ENCODE measurements around the gene SLC39A3. TPM values are rescaled to one million over a fixed set of nuclear protein-coding genes. Genes with fewer than 3 reads are reported as not detected.

The SLC39A3 gene
- total and polyA plus RNA-seq, 2 of the 8 experiments (the other 6 are each of a cell fraction or from before 2014, with no cell fraction given): 33.0 to 52.9 TPM

DNA sequence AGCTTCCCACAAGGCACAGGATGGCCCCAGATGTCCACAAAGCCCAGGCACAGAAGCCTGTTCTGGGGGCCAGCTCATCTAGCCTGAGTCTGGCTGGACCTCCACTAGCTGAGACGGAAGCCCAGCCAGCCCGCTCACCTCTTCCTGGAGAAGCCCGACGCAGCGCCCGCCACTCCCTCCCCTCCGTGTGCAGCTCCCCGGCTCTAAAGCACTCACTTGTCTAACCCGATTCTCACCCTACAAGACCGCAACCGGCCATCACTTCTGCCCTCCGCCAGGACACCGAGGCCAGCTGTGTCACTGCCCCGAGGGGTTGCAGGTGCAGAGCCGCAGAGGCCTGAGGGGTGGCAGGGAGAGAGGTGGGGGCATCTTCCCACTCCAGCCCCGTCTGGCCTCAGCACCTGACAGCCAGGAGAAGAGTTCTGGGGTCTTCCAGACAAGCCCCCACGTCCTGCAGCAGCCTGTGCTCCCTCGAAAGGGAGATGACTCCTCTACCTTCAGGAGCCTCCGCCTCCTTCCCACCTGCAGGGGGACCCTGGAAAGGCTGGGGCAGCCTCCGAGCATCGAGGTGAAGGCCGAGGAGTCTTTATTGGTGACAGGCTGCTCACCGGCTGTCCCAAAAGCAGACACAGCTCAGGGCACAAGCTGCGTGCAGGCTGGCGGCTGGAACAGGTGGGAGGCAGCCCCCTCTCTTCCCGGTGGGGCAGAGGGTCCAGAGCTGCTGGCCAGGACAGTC lies 12.7 kb downstream of the SLC39A3 start:
- no peak overlapping the region for H3K14ac ChIP-seq (ENCODE audit: insufficient read length)
- no peak overlapping the region; the same call in 1 of the 2 replicates for H3K18ac ChIP-seq (ENCODE audit: extremely low read depth, low read length)
- peaks cover 0 to 5% (median 2%) of the 10 kb centered on the region in 4 experiments; a peak in 4 of 7 replicates for H3K27me3 ChIP-seq (replicated peaks in 1 of 4; ENCODE audit: control insufficient read depth in 3 of 4, extremely low read depth in 1 of 4, insufficient read depth in 3 of 4, low read length in 3 of 4)
- H2BK12ac ChIP-seq (ENCODE audit: low read depth, low read length): no peak overlapping the region
- H2BK15ac ChIP-seq (ENCODE audit: low read length): no peak overlapping the region
- H2AFZ ChIP-seq (ENCODE audit: low read length): no peak overlapping the region
- H3K9me3 ChIP-seq (ENCODE audit: insufficient read depth in 2 of 2, low read depth in 1 of 2, low read length in 1 of 2): no peaks in the 10 kb centered on the region
- no peak overlapping the region for H3K56ac ChIP-seq (replicated peaks; ENCODE audit: insufficient read length, low read depth, low read length)
- DNase-seq (ENCODE audit: low read depth in 1 of 2, low spot score in 2 of 2): no peak
- no peak overlapping the region for H2BK120ac ChIP-seq (replicated peaks; ENCODE audit: low read depth, low read length)
- 66% methylated on average over 20 of the region's 26 CpGs; no CpG with 5 or more reads in 1 of the 2 experiments for WGBS, 2 experiments (ENCODE audit: extremely low coverage in 1 of 2, insufficient coverage in 1 of 2, insufficient read length in 1 of 2, insufficient replicate concordance in 2 of 2, low coverage in 1 of 2, low lambda C conversion rate in 2 of 2, missing lambda C conversion rate in 1 of 2)
- H3K4ac ChIP-seq (replicated peaks; ENCODE audit: insufficient read length, low read depth, low read length): no peak overlapping the region
- H3K36me3 ChIP-seq (ENCODE audit: control insufficient read depth in 2 of 4, insufficient read depth in 4 of 4, low read length in 3 of 4): no peaks in the 10 kb centered on the region
- no peaks in the 10 kb centered on the region for H3K79me2 ChIP-seq (ENCODE audit: control insufficient read depth in 1 of 2, insufficient read depth in 2 of 2, low read length in 2 of 2)
- no peak overlapping the region for H4K5ac ChIP-seq (ENCODE audit: insufficient read length, low read depth, low read length)
- TF ChIP-seq, protein P1, sequence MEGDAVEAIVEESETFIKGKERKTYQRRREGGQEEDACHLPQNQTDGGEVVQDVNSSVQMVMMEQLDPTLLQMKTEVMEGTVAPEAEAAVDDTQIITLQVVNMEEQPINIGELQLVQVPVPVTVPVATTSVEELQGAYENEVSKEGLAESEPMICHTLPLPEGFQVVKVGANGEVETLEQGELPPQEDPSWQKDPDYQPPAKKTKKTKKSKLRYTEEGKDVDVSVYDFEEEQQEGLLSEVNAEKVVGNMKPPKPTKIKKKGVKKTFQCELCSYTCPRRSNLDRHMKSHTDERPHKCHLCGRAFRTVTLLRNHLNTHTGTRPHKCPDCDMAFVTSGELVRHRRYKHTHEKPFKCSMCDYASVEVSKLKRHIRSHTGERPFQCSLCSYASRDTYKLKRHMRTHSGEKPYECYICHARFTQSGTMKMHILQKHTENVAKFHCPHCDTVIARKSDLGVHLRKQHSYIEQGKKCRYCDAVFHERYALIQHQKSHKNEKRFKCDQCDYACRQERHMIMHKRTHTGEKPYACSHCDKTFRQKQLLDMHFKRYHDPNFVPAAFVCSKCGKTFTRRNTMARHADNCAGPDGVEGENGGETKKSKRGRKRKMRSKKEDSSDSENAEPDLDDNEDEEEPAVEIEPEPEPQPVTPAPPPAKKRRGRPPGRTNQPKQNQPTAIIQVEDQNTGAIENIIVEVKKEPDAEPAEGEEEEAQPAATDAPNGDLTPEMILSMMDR (IDR thresholded peaks at IDR 0.05; ENCODE audit: control extremely low read depth in 1 of 3, insufficient read depth in 1 of 3, low read depth in 1 of 3, low read length in 3 of 3): peak in 2 of 3 experiments; percentile 13 to 25; a peak in 2 of 4 replicates
- TF ChIP-seq RAD21 (IDR thresholded peaks at IDR 0.05 in 1 of 2, conservative IDR thresholded peaks at IDR 0.05 in 1 of 2; ENCODE audit: low read depth in 2 of 2, low read length in 2 of 2): no peak; a peak in 1 of 4 replicates
- no peak for TF ChIP-seq POLR2AphosphoS5 (IDR thresholded peaks at IDR 0.05; ENCODE audit: low read depth, low read length)
- TF ChIP-seq, protein P2, sequence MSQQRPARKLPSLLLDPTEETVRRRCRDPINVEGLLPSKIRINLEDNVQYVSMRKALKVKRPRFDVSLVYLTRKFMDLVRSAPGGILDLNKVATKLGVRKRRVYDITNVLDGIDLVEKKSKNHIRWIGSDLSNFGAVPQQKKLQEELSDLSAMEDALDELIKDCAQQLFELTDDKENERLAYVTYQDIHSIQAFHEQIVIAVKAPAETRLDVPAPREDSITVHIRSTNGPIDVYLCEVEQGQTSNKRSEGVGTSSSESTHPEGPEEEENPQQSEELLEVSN (IDR thresholded peaks at IDR 0.05): no peak
- TF ChIP-seq RXRA (IDR thresholded peaks at IDR 0.05; ENCODE audit: insufficient read depth, low read depth, low read length): no peak
- no peak overlapping the region for H3K23ac ChIP-seq (ENCODE audit: insufficient read length)
- no peaks in the 10 kb centered on the region for H3K23me2 ChIP-seq (ENCODE audit: low read depth, low read length)
- H2BK5ac ChIP-seq (ENCODE audit: low read depth, low read length): no peak overlapping the region
- no peak for FAIRE-seq
- no peaks in the 10 kb centered on the region for H3K79me1 ChIP-seq (ENCODE audit: low read depth, low read length)
- H4K8ac ChIP-seq (ENCODE audit: extremely low read depth, insufficient read depth, low read length): no peak overlapping the region; the same call in 1 of the 2 replicates
- H3K4me3 ChIP-seq (ENCODE audit: extremely low read depth in 1 of 4, insufficient read depth in 2 of 4, low read depth in 3 of 4, low read length in 4 of 4): no peak overlapping the region
- H3K9ac ChIP-seq (replicated peaks in 1 of 4; ENCODE audit: extremely low read depth in 1 of 4, low read depth in 3 of 4, low read length in 3 of 4): no peak overlapping the region
- H4K20me1 ChIP-seq (replicated peaks in 1 of 2; ENCODE audit: control insufficient read depth in 1 of 2, insufficient read depth in 2 of 2, low read length in 2 of 2): peaks cover 0 to 2% of the 10 kb centered on the region in 2 experiments
- ChIA-PET CTCF (ENCODE audit: partially characterized antibody) (interaction anchor here (0.7 to 3.8 kb wide), 16 partner anchors 13 to 299 kb away, joined by 3 to 14 read pairs (median 3); partner anchors contain the start of gene SLC39A3), POLR2A (ENCODE audit: partially characterized antibody) (interaction anchor here (0.7 to 0.8 kb wide), 2 partner anchors 12 to 250 kb away, joined by 3 to 4 read pairs; no protein-coding TSS in a partner anchor)
- H3K4me1 ChIP-seq (replicated peaks in 1 of 4; ENCODE audit: control insufficient read depth in 3 of 4, insufficient read depth in 4 of 4, low read length in 3 of 4): peaks cover 0 to 9% (median 0%) of the 10 kb centered on the region in 4 experiments; a peak in 1 of 7 replicates
- no peak overlapping the region for H3K27ac ChIP-seq (ENCODE audit: low read depth, low read length)
- H2AK5ac ChIP-seq (ENCODE audit: low read depth, low read length): no peak overlapping the region
- H2BK20ac ChIP-seq (ENCODE audit: low read length): no peak overlapping the region
- H3K4me2 ChIP-seq (ENCODE audit: insufficient read depth in 1 of 2, low read depth in 2 of 2, low read length in 2 of 2): peak overlapping the region in 1 of 2 experiments; percentile 46; a peak in 2 of 4 replicates
- H4K91ac ChIP-seq (replicated peaks; ENCODE audit: insufficient read length, low read length): no peak overlapping the region

All from H1 (cell line).